K562 (cell line): ENCODE data around the gene PIEZO2.

Experiments
- HNRNPLL ChIP-seq: fragments of 200-400 bp; formaldehyde crosslinking; IDR thresholded peaks from 2 replicates; pipeline ENCODE4 v1.6.1; 2017; ENCODE audit warnings: low read length, low read depth, mild to moderate bottlenecking; ENCODE audit not compliant: poor library complexity, severe bottlenecking
- KLF16 ChIP-seq: IDR thresholded peaks from 2 replicates; pipeline ENCODE4 v1.6.1; 2016; ENCODE audit warnings: antibody characterized with exemption
- RHOXF2B ChIP-seq: fragments of 250-450 bp; sonication (Bioruptor Pico); conservative IDR thresholded peaks from 2 replicates; pipeline ENCODE4 v1.5.1; 2021
- RNF2 ChIP-seq: sonication (generic); IDR thresholded peaks from 2 replicates; pipeline ENCODE4 v1.6.1; 2016
- TAF1 ChIP-seq: IDR thresholded peaks from 2 replicates; pipeline ENCODE4 v1.6.1; 2011; ENCODE audit warnings: mild to moderate bottlenecking, low read length, moderate library complexity; ENCODE audit not compliant: insufficient read depth, control insufficient read depth, severe bottlenecking; ENCODE audit errors: extremely low read depth
- TF ChIP-seq, protein P1 (sequence below), 3 experiments: IDR thresholded peaks in 2 of 3; conservative IDR thresholded peaks in 1 of 3; 2 replicates each; pipeline ENCODE4 v1.5.1; 2011 to 2012; ENCODE audit warnings: low read length in 3 of 3, mild to moderate bottlenecking in 3 of 3, control low read depth in 2 of 3, improper control_type of control experiment in 1 of 3, inconsistent platforms in 1 of 3, low read depth in 1 of 3, mixed read lengths in 1 of 3, moderate library complexity in 1 of 3; ENCODE audit not compliant: insufficient read depth in 2 of 3
- TF ChIP-seq, protein P2 (sequence below): sonication (generic); formaldehyde crosslinking; IDR thresholded peaks from 2 replicates; pipeline ENCODE4 v1.8.1; 2023; ENCODE audit warnings: missing genetic modification reagents, mild to moderate bottlenecking, borderline replicate concordance
- TF ChIP-seq, protein P3 (sequence below), 2 experiments: fragments of 150-350 bp in 1 of 2; IDR thresholded peaks; 2 replicates each; pipeline ENCODE4 v1.6.1; 2012 to 2016; ENCODE audit warnings: low read depth in 2 of 2, low read length in 2 of 2, mild to moderate bottlenecking in 1 of 2, moderate library complexity in 1 of 2
- TF ChIP-seq, protein P4 (sequence below): fragments of 450-650 bp; formaldehyde crosslinking; IDR thresholded peaks from 2 replicates; pipeline ENCODE4 v1.4.0; 2020; ENCODE audit warnings: mild to moderate bottlenecking
- TF ChIP-seq, protein P5 (sequence below): fragments of 250-450 bp; sonication (Bioruptor Pico); IDR thresholded peaks from 2 replicates; pipeline ENCODE4 v1.5.0; 2020; ENCODE audit warnings: mild to moderate bottlenecking

DNA sequence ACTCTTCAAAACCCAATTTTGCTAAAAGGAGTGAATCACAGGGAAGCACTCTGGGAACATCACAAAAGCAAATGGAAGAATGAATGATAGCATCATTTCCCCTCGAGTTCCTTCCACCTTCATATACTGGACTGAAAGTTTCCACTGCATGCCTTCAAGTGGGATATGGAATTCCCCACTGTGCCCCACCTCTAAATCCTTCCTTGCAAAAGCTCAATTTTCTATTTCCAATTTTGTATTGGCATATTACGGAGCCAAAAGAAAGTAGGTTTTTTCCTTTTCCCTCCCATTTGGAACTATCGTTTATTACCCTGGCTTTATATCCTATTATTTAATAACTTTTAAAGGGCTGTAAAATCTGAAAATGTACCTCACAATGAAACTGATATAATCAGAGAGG lies 149.3 kb downstream of the PIEZO2 start:
- TF ChIP-seq, protein P1, sequence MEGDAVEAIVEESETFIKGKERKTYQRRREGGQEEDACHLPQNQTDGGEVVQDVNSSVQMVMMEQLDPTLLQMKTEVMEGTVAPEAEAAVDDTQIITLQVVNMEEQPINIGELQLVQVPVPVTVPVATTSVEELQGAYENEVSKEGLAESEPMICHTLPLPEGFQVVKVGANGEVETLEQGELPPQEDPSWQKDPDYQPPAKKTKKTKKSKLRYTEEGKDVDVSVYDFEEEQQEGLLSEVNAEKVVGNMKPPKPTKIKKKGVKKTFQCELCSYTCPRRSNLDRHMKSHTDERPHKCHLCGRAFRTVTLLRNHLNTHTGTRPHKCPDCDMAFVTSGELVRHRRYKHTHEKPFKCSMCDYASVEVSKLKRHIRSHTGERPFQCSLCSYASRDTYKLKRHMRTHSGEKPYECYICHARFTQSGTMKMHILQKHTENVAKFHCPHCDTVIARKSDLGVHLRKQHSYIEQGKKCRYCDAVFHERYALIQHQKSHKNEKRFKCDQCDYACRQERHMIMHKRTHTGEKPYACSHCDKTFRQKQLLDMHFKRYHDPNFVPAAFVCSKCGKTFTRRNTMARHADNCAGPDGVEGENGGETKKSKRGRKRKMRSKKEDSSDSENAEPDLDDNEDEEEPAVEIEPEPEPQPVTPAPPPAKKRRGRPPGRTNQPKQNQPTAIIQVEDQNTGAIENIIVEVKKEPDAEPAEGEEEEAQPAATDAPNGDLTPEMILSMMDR (IDR thresholded peaks at IDR 0.05 in 2 of 3, conservative IDR thresholded peaks at IDR 0.05 in 1 of 3; ENCODE audit: insufficient read depth in 2 of 3, low read depth in 1 of 3, low read length in 3 of 3), result no peak
- TF ChIP-seq, protein P2, sequence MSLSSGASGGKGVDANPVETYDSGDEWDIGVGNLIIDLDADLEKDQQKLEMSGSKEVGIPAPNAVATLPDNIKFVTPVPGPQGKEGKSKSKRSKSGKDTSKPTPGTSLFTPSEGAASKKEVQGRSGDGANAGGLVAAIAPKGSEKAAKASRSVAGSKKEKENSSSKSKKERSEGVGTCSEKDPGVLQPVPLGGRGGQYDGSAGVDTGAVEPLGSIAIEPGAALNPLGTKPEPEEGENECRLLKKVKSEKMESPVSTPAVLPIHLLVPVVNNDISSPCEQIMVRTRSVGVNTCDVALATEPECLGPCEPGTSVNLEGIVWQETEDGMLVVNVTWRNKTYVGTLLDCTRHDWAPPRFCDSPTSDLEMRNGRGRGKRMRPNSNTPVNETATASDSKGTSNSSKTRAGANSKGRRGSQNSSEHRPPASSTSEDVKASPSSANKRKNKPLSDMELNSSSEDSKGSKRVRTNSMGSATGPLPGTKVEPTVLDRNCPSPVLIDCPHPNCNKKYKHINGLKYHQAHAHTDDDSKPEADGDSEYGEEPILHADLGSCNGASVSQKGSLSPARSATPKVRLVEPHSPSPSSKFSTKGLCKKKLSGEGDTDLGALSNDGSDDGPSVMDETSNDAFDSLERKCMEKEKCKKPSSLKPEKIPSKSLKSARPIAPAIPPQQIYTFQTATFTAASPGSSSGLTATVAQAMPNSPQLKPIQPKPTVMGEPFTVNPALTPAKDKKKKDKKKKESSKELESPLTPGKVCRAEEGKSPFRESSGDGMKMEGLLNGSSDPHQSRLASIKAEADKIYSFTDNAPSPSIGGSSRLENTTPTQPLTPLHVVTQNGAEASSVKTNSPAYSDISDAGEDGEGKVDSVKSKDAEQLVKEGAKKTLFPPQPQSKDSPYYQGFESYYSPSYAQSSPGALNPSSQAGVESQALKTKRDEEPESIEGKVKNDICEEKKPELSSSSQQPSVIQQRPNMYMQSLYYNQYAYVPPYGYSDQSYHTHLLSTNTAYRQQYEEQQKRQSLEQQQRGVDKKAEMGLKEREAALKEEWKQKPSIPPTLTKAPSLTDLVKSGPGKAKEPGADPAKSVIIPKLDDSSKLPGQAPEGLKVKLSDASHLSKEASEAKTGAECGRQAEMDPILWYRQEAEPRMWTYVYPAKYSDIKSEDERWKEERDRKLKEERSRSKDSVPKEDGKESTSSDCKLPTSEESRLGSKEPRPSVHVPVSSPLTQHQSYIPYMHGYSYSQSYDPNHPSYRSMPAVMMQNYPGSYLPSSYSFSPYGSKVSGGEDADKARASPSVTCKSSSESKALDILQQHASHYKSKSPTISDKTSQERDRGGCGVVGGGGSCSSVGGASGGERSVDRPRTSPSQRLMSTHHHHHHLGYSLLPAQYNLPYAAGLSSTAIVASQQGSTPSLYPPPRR (CRISPR knock-in tag), result no peak
- TF ChIP-seq, protein P3, sequence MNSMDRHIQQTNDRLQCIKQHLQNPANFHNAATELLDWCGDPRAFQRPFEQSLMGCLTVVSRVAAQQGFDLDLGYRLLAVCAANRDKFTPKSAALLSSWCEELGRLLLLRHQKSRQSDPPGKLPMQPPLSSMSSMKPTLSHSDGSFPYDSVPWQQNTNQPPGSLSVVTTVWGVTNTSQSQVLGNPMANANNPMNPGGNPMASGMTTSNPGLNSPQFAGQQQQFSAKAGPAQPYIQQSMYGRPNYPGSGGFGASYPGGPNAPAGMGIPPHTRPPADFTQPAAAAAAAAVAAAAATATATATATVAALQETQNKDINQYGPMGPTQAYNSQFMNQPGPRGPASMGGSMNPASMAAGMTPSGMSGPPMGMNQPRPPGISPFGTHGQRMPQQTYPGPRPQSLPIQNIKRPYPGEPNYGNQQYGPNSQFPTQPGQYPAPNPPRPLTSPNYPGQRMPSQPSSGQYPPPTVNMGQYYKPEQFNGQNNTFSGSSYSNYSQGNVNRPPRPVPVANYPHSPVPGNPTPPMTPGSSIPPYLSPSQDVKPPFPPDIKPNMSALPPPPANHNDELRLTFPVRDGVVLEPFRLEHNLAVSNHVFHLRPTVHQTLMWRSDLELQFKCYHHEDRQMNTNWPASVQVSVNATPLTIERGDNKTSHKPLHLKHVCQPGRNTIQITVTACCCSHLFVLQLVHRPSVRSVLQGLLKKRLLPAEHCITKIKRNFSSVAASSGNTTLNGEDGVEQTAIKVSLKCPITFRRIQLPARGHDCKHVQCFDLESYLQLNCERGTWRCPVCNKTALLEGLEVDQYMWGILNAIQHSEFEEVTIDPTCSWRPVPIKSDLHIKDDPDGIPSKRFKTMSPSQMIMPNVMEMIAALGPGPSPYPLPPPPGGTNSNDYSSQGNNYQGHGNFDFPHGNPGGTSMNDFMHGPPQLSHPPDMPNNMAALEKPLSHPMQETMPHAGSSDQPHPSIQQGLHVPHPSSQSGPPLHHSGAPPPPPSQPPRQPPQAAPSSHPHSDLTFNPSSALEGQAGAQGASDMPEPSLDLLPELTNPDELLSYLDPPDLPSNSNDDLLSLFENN (IDR thresholded peaks at IDR 0.05; ENCODE audit: low read depth in 2 of 2, low read length in 2 of 2), result no peak
- TF ChIP-seq TAF1 (no peak), HNRNPLL (no peak), RNF2 (no peak), KLF16 (no peak), RHOXF2B (no peak)
- TF ChIP-seq, protein P4, sequence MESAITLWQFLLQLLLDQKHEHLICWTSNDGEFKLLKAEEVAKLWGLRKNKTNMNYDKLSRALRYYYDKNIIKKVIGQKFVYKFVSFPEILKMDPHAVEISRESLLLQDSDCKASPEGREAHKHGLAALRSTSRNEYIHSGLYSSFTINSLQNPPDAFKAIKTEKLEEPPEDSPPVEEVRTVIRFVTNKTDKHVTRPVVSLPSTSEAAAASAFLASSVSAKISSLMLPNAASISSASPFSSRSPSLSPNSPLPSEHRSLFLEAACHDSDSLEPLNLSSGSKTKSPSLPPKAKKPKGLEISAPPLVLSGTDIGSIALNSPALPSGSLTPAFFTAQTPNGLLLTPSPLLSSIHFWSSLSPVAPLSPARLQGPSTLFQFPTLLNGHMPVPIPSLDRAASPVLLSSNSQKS (CRISPR knock-in tag), result no peak
- TF ChIP-seq, protein P5, sequence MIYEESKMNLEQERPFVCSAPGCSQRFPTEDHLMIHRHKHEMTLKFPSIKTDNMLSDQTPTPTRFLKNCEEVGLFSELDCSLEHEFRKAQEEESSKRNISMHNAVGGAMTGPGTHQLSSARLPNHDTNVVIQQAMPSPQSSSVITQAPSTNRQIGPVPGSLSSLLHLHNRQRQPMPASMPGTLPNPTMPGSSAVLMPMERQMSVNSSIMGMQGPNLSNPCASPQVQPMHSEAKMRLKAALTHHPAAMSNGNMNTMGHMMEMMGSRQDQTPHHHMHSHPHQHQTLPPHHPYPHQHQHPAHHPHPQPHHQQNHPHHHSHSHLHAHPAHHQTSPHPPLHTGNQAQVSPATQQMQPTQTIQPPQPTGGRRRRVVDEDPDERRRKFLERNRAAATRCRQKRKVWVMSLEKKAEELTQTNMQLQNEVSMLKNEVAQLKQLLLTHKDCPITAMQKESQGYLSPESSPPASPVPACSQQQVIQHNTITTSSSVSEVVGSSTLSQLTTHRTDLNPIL (CRISPR knock-in tag), result no peak
